HepG2 (cell line): ENCODE data around the gene PLXND1. TPM values are rescaled to one million over a fixed set of nuclear protein-coding genes. Genes with fewer than 3 reads are reported as not detected.
A peak's percentile ranks its signal among the peaks of the same experiment; 100 is the strongest.

Source experiments
- ATAC-seq: fragments of 200-7000 bp; cut with Tn5 transposase; 3 replicates; pipeline ENCODE4 v1.9.1; 2020; ENCODE audit warnings: mild to moderate bottlenecking, moderate library complexity
- BruUV-seq: library from RNA; stranded (reverse); fragments of 400-500 nt; replicated peaks from 2 replicates; lab custom pipeline; 2021; lab: Mats Ljungman, UMichigan
- CTCF ChIA-PET: fragments of 300-600 bp; formaldehyde crosslinking; extraction: SDS; loops from one replicate; lab custom pipeline; 2021; ENCODE audit warnings: low total read pairs, inconsistent platforms, low intra/inter-chr PET ratio; lab: Yijun Ruan, JAX
- POLR2A ChIA-PET: fragments of 350-600 bp; sonication (Branson Sonifier 250); formaldehyde crosslinking; loops from one replicate; lab custom pipeline; 2020; ENCODE audit warnings: antibody characterized with exemption, inconsistent platforms; lab: Yijun Ruan, JAX
- DNase-seq: peaks from one replicate; pipeline ENCODE4 v3.0.0-alpha.2; 2015; ENCODE audit warnings: low spot score
- FAIRE-seq: peaks from 3 replicates; lab custom pipeline; 2011; peaks lifted over from hg19 to GRCh38; lab: Jason Lieb, UNC
- H2AFZ ChIP-seq: one replicate; pipeline ENCODE4 v1.6.1; 2011; ENCODE audit warnings: low read length, inconsistent platforms
- H3K27ac ChIP-seq: fragments of 300-600 bp; 3 replicates; pipeline ENCODE4 v1.8.0; 2011; ENCODE audit warnings: mixed run types, mild to moderate bottlenecking, mixed read lengths, low read length, inconsistent platforms; ENCODE audit not compliant: insufficient read depth; ENCODE audit errors: extremely low read length
- H3K27me3 ChIP-seq, 2 experiments: fragments of 200-600 bp in 1 of 2; 2 replicates in 1 of 2; 3 replicates in 1 of 2; pipeline versions ENCODE4 v1.6.0 to v1.8.0; 2011; ENCODE audit warnings: low read length in 2 of 2, mild to moderate bottlenecking in 2 of 2, moderate library complexity in 2 of 2, inconsistent platforms in 1 of 2; ENCODE audit not compliant: insufficient read depth in 2 of 2, control insufficient read depth in 1 of 2
- H3K36me3 ChIP-seq, 2 experiments: fragments of 200-600 bp in 1 of 2; replicated peaks in 1 of 2; 2 replicates in 1 of 2; 3 replicates in 1 of 2; pipeline versions ENCODE4 v1.5.1 to v1.8.0; 2011; ENCODE audit warnings: low read length in 2 of 2, inconsistent platforms in 1 of 2; ENCODE audit not compliant: insufficient read depth in 2 of 2, control insufficient read depth in 1 of 2
- H3K4me1 ChIP-seq: 2 replicates; pipeline ENCODE4 v1.5.1; 2012; ENCODE audit warnings: low read length, inconsistent platforms; ENCODE audit not compliant: insufficient read depth
- H3K4me2 ChIP-seq: 2 replicates; pipeline ENCODE4 v1.6.0; 2011; ENCODE audit warnings: low read depth, low read length, inconsistent platforms
- H3K4me3 ChIP-seq, 3 experiments: fragments of 200-600 bp in 1 of 3; sonication (generic), shearing (Covaris generic) in 1 of 3; replicated peaks in 1 of 3; 2 replicates each; pipeline ENCODE4 v1.5.1; 2011 to 2016; ENCODE audit warnings: low read length in 3 of 3, inconsistent platforms in 2 of 3, low read depth in 2 of 3, mild to moderate bottlenecking in 2 of 3, control low read depth in 1 of 3, mixed read lengths in 1 of 3; ENCODE audit not compliant: insufficient read depth in 1 of 3
- H3K79me2 ChIP-seq: one replicate; pipeline ENCODE4 v1.6.1; 2011; ENCODE audit warnings: low read length, inconsistent platforms; ENCODE audit not compliant: insufficient read depth
- H3K9ac ChIP-seq: 2 replicates; pipeline ENCODE4 v1.6.0; 2011; ENCODE audit warnings: mild to moderate bottlenecking, low read depth, low read length, inconsistent platforms; ENCODE audit not compliant: insufficient read depth
- H3K9me3 ChIP-seq: 2 replicates; pipeline ENCODE4 v1.5.1; 2012; ENCODE audit warnings: mild to moderate bottlenecking, low read length
- H4K20me1 ChIP-seq: 2 replicates; pipeline ENCODE4 v1.6.0; 2011; ENCODE audit warnings: inconsistent platforms, mild to moderate bottlenecking, low read length, moderate library complexity; ENCODE audit not compliant: insufficient read depth
- ADNP ChIP-seq: sonication (generic); formaldehyde crosslinking; IDR thresholded peaks from 2 replicates; pipeline ENCODE4 v1.4.0; 2020; ENCODE audit warnings: missing genetic modification reagents
- ATF3 ChIP-seq: sonication (generic); formaldehyde crosslinking; IDR thresholded peaks from 2 replicates; pipeline ENCODE4 v1.4.0; 2020; ENCODE audit warnings: missing genetic modification reagents
- EP300 ChIP-seq, 3 experiments: sonication (generic) in 1 of 3; formaldehyde crosslinking in 1 of 3; IDR thresholded peaks; 2 replicates each; pipeline versions ENCODE4 v1.5.1 to v1.6.1; 2011 to 2020; ENCODE audit warnings: low read depth in 2 of 3, low read length in 2 of 3, borderline replicate concordance in 1 of 3, improper control_type of control experiment in 1 of 3, mild to moderate bottlenecking in 1 of 3, missing genetic modification reagents in 1 of 3, moderate library complexity in 1 of 3
- HNRNPUL1 ChIP-seq: fragments of 200-400 bp; formaldehyde crosslinking; IDR thresholded peaks from 2 replicates; pipeline ENCODE4 v1.6.1; 2017; ENCODE audit warnings: low read depth, mild to moderate bottlenecking, low read length, moderate library complexity
- KAT8 ChIP-seq: IDR thresholded peaks from 2 replicates; pipeline ENCODE4 v1.6.1; 2016; ENCODE audit warnings: missing genetic modification reagents, missing compliant biosample characterization
- PBX2 ChIP-seq: IDR thresholded peaks from 2 replicates; pipeline ENCODE4 v1.6.1; 2016; ENCODE audit warnings: control low read depth
- RFX1 ChIP-seq: fragments of 450-650 bp; IDR thresholded peaks from 2 replicates; pipeline ENCODE4 v1.6.1; 2017
- RXRA ChIP-seq: sonication (generic); formaldehyde crosslinking; IDR thresholded peaks from 2 replicates; pipeline ENCODE4 v1.5.1; 2020; ENCODE audit warnings: missing genetic modification reagents
- SRF ChIP-seq: IDR thresholded peaks from 2 replicates; pipeline ENCODE4 v1.6.1; 2011; ENCODE audit warnings: mild to moderate bottlenecking, low read depth, low read length, moderate library complexity
- TFDP1 ChIP-seq: IDR thresholded peaks from 2 replicates; pipeline ENCODE4 v1.6.1; 2016; ENCODE audit warnings: missing compliant biosample characterization, missing genetic modification reagents, borderline replicate concordance
- ZBTB38 ChIP-seq: sonication (generic); formaldehyde crosslinking; IDR thresholded peaks from 2 replicates; pipeline ENCODE4 v1.5.1; 2020; ENCODE audit warnings: mild to moderate bottlenecking, missing genetic modification reagents
- ZBTB44 ChIP-seq: sonication (generic); formaldehyde crosslinking; IDR thresholded peaks from 2 replicates; pipeline ENCODE4 v1.4.0; 2020; ENCODE audit warnings: missing genetic modification reagents
- ZNF20 ChIP-seq: sonication (generic); formaldehyde crosslinking; IDR thresholded peaks from 2 replicates; pipeline ENCODE4 v1.4.0; 2020; ENCODE audit warnings: mild to moderate bottlenecking, moderate library complexity, missing genetic modification reagents
- ZNF513 ChIP-seq: sonication (generic); formaldehyde crosslinking; conservative IDR thresholded peaks from 2 replicates; pipeline ENCODE4 v1.5.0; 2020; ENCODE audit warnings: missing genetic modification reagents
- ZNF569 ChIP-seq: sonication (generic); formaldehyde crosslinking; IDR thresholded peaks from 2 replicates; pipeline ENCODE4 v1.5.0; 2020; ENCODE audit warnings: mild to moderate bottlenecking, missing genetic modification reagents, moderate library complexity, borderline replicate concordance
- ZNF768 ChIP-seq: sonication (generic); formaldehyde crosslinking; IDR thresholded peaks from 2 replicates; pipeline ENCODE4 v1.4.0; 2020; ENCODE audit warnings: missing genetic modification reagents
- ZNF772 ChIP-seq: sonication (generic); formaldehyde crosslinking; IDR thresholded peaks from 2 replicates; pipeline ENCODE4 v1.5.0; 2020; ENCODE audit warnings: mild to moderate bottlenecking, missing genetic modification reagents
- WGBS: methylation state at CpG from one replicate; pipeline ENCODE4 v1.1.6; 2017; ENCODE audit warnings: low lambda C conversion rate; 5-methylcytosine and 5-hydroxymethylcytosine counted together
- in situ Hi-C: cut with HindIII; loops from 2 replicates; pipeline ENCODE4 v1.10.0; 2017; ENCODE audit warnings: low pct_unique_long_range_greater_than_20kb; ENCODE audit not compliant: extremely low pct_ligation_motif_present
- intact Hi-C: fragments of 100-400 bp; cut with micrococcal nuclease; formaldehyde crosslinking; loops from one replicate; pipeline ENCODE4 v1.10.0; 2022; ENCODE audit not compliant: unreplicated experiment
- polyA plus RNA-seq, 8 experiments: library from polyadenylated mRNA; depleted of rRNA in 3 of 8; stranded (reverse) in 7 of 8; unstranded in 1 of 8; fragments of >200 nt; fragmentation: Illumina TruSeq in 4 of 8; extraction: Trizol in 4 of 8; gene quantifications; 2 replicates each; pipeline versions ENCODE4 v1.2.1 to v1.2.3, GENCODE V29; 2011 to 2016; ENCODE audit warnings: low read depth in 4 of 8, missing spikeins in 1 of 8, mixed read lengths in 1 of 8; ENCODE audit not compliant: insufficient read depth in 1 of 8
- total RNA-seq, 5 experiments: library from RNA; depleted of rRNA; stranded (reverse); fragments of >200 nt; fragmentation: Illumina TruSeq; extraction: Trizol; gene quantifications; 2 replicates each; pipeline ENCODE4 v1.2.3, GENCODE V29; 2016; ENCODE audit warnings: low read depth in 1 of 5

Gene PLXND1
- total and polyA plus RNA-seq, 2 of the 13 experiments (the other 11 are each of a cell fraction or from before 2014, with no cell fraction given) = 15.9 to 42.0 TPM

GRCh38 chr3:129622226-129622874 lies 15.9 kb upstream of the PLXND1 start:
- Histone ChIP-seq H3K27ac (no peak overlapping the region), H3K9me3 (no peaks in the 10 kb centered on the region), H3K27me3 (no peaks in the 10 kb centered on the region; a peak in 1 of 5 replicates), H3K9ac (no peak overlapping the region), H3K79me2 (peaks cover 4% of the 10 kb centered on the region), H3K4me1 (peaks cover 83% of the 10 kb centered on the region), H3K4me3 (no peak overlapping the region; a peak in 1 of 6 replicates), H4K20me1 (no peaks in the 10 kb centered on the region), H2AFZ (no peak overlapping the region), H3K36me3 (no peaks in the 10 kb centered on the region), H3K4me2 (0 out of 2 replicates have a peak overlapping the region, but pooled peaks have one; percentile 54)
- DNase-seq = no peak
- BruUV-seq = no TSS peak
- no peak for ATAC-seq
- intact Hi-C loops = loop anchor here (10.0 kb wide), 1 partner anchor 238 kb away; no protein-coding TSS in a partner anchor
- CTCF ChIA-PET = no interaction called here
- no peak for FAIRE-seq
- 87% methylated on average over 12 of the region's 12 CpGs for WGBS
- in situ Hi-C loops = no loop called here
- POLR2A ChIA-PET = interaction anchor here (0.6 to 1.5 kb wide), 2 partner anchors 25 to 206 kb away, joined by 4 to 5 read pairs; no protein-coding TSS in a partner anchor
- TF ChIP-seq PBX2 (CRISPR knock-in tag) (no peak), TFDP1 (no peak), ZNF569 (no peak), SRF (no peak), ZNF772 (no peak), EP300 (IDR thresholded peaks at IDR 0.05; ENCODE audit: low read depth in 2 of 2, low read length in 2 of 2) (no peak), EP300 (CRISPR knock-in tag; IDR thresholded peaks at IDR 0.05; ENCODE audit: borderline replicate concordance) (no peak), ATF3 (CRISPR knock-in tag) (no peak), RXRA (0 out of 2 replicates have a peak, but pooled peaks have one; percentile 19), ADNP (peak; percentile 40; the same call in 1 of the 2 replicates), KAT8 (CRISPR knock-in tag) (no peak), RFX1 (no peak), ZBTB38 (CRISPR knock-in tag) (peak; percentile 28; the same call in 1 of the 2 replicates), ZBTB44 (CRISPR knock-in tag) (no peak), HNRNPUL1 (no peak), ZNF20 (CRISPR knock-in tag) (no peak), ZNF768 (CRISPR knock-in tag) (0 out of 2 replicates have a peak, but pooled peaks have one; percentile 24), ZNF513 (CRISPR knock-in tag) (no peak)
